Measurements from ENCODE around the gene CRYGS. TPM values are rescaled to one million over a fixed set of nuclear protein-coding genes. Genes with fewer than 3 reads are reported as not detected.

CRYGS gene
- polyA plus RNA-seq, 1 of the 3 experiments (the other 2 are of a cell fraction): 2.1 TPM

DNA sequence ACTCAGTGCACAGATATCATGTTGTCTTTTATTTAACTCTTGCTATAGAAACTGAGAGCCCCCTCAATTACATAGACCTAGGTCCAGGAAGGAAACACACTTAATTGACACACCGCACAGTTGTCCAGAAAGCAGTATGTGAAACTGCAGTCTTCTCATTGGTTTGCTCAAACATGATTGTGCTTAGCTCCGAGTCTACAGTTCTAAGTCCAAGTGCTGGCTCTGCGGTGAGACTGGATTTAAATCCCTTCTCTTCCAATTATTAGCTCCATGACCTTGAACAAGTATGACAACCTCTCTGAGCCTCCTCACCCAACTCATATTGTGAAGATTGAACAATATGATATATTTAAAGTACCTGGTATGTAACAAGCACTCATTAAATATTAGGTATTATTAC, 49.7 kb upstream of the CRYGS start:
- Histone ChIP-seq H2AFZ (ENCODE audit: low read depth) (no peak overlapping the region), H3F3A (replicated peaks; ENCODE audit: insufficient read depth) (no peaks in the 10 kb centered on the region), H3K27ac (ENCODE audit: low read depth in 2 of 2, low read length in 1 of 2) (no peak overlapping the region), H3K9ac (no peak overlapping the region), H3K9me3 (no peaks in the 10 kb centered on the region), H3K4me2 (no peak overlapping the region), H3K4me3 (ENCODE audit: low read depth in 2 of 2, low read length in 1 of 2) (no peak overlapping the region), H3K79me2 (ENCODE audit: insufficient read depth) (no peaks in the 10 kb centered on the region), H3K27me3 (ENCODE audit: insufficient read depth) (no peaks in the 10 kb centered on the region), H3K4me1 (ENCODE audit: control insufficient read depth in 1 of 2, insufficient read depth in 2 of 2, low read depth in 1 of 2, low read length in 1 of 2) (no peaks in the 10 kb centered on the region), H3K36me3 (replicated peaks in 1 of 2; ENCODE audit: control insufficient read depth in 1 of 2, insufficient read depth in 2 of 2, low read length in 1 of 2) (no peaks in the 10 kb centered on the region), H3K9me2 (no peaks in the 10 kb centered on the region), H4K20me1 (ENCODE audit: insufficient read depth) (no peaks in the 10 kb centered on the region)
- ChIA-PET POLR2A (no interaction called here), CTCF (interaction anchor here (17.4 kb wide), 1 partner anchor 21 kb away, joined by 167 read pairs; the partner anchor contains the start of gene AHSG)
- TF ChIP-seq GABPA (IDR thresholded peaks at IDR 0.05; ENCODE audit: low read depth) (no peak), RXRA (IDR thresholded peaks at IDR 0.05; ENCODE audit: borderline replicate concordance, low read depth) (no peak), RAD21 (IDR thresholded peaks at IDR 0.05; ENCODE audit: low read length) (no peak), EP300 (IDR thresholded peaks at IDR 0.05; ENCODE audit: borderline replicate concordance in 1 of 2, low read depth in 1 of 2, low read length in 1 of 2) (no peak), TCF12 (IDR thresholded peaks at IDR 0.05) (no peak)
- TF ChIP-seq, protein P1, sequence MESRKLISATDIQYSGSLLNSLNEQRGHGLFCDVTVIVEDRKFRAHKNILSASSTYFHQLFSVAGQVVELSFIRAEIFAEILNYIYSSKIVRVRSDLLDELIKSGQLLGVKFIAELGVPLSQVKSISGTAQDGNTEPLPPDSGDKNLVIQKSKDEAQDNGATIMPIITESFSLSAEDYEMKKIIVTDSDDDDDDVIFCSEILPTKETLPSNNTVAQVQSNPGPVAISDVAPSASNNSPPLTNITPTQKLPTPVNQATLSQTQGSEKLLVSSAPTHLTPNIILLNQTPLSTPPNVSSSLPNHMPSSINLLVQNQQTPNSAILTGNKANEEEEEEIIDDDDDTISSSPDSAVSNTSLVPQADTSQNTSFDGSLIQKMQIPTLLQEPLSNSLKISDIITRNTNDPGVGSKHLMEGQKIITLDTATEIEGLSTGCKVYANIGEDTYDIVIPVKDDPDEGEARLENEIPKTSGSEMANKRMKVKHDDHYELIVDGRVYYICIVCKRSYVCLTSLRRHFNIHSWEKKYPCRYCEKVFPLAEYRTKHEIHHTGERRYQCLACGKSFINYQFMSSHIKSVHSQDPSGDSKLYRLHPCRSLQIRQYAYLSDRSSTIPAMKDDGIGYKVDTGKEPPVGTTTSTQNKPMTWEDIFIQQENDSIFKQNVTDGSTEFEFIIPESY (IDR thresholded peaks at IDR 0.05; ENCODE audit: borderline replicate concordance, low read depth): no peak
- 70% methylated on average over 3 of the region's 3 CpGs for WGBS (ENCODE audit: low lambda C conversion rate)
- DNase-seq: no peak

DNA sequence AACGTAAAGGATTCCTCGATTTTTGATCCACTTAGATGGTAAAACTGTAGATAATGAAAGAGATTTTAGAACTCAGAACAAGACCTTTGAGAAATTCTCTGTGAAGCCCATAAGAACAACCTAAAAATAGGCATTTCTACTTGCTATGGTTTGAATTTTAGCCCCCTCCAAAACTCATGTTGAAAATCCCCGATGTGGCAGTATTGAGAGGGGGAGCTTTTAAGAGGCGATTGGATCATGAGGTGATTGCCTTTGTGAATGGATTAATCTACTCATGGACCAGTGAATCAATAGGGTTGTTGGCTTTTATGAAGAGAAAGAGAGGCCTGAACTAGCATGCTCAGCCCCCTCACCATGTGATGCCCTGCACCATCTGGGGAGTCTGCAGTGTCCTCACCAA, 48.5 kb upstream of the CRYGS start:
- Histone ChIP-seq H3K79me2 (ENCODE audit: insufficient read depth) (no peaks in the 10 kb centered on the region), H4K20me1 (ENCODE audit: insufficient read depth) (no peaks in the 10 kb centered on the region), H3K27me3 (ENCODE audit: insufficient read depth) (no peaks in the 10 kb centered on the region), H3K9me3 (no peaks in the 10 kb centered on the region), H3K9ac (no peak overlapping the region), H3K4me2 (no peak overlapping the region), H3F3A (replicated peaks; ENCODE audit: insufficient read depth) (no peaks in the 10 kb centered on the region), H2AFZ (ENCODE audit: low read depth) (no peak overlapping the region), H3K4me3 (ENCODE audit: low read depth in 2 of 2, low read length in 1 of 2) (no peak overlapping the region), H3K36me3 (replicated peaks in 1 of 2; ENCODE audit: control insufficient read depth in 1 of 2, insufficient read depth in 2 of 2, low read length in 1 of 2) (no peaks in the 10 kb centered on the region), H3K4me1 (ENCODE audit: control insufficient read depth in 1 of 2, insufficient read depth in 2 of 2, low read depth in 1 of 2, low read length in 1 of 2) (no peaks in the 10 kb centered on the region), H3K9me2 (no peaks in the 10 kb centered on the region), H3K27ac (ENCODE audit: low read depth in 2 of 2, low read length in 1 of 2) (no peak overlapping the region)
- TF ChIP-seq ELF1 (IDR thresholded peaks at IDR 0.05) (no peak), CHD2 (IDR thresholded peaks at IDR 0.05; ENCODE audit: low read length, partially characterized antibody) (no peak), TAF1 (IDR thresholded peaks at IDR 0.05; ENCODE audit: borderline replicate concordance, low read depth, low read length) (no peak)
- TF ChIP-seq, protein P2, sequence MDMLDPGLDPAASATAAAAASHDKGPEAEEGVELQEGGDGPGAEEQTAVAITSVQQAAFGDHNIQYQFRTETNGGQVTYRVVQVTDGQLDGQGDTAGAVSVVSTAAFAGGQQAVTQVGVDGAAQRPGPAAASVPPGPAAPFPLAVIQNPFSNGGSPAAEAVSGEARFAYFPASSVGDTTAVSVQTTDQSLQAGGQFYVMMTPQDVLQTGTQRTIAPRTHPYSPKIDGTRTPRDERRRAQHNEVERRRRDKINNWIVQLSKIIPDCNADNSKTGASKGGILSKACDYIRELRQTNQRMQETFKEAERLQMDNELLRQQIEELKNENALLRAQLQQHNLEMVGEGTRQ (IDR thresholded peaks at IDR 0.05; ENCODE audit: borderline replicate concordance, low read depth, low read length): no peak
- ChIA-PET POLR2A (no interaction called here), CTCF (interaction anchor here (0.8 to 17.4 kb wide), 2 partner anchors 22 to 229 kb away, joined by 3 to 167 read pairs; partner anchors contain the start of gene AHSG)
- DNase-seq: no peak
- WGBS (ENCODE audit: low lambda C conversion rate): 75% methylated on average over 4 of the region's 4 CpGs
